OCI-M2 (cell line): ENCODE measurements around the gene CISD1.
A peak's percentile ranks its signal among the peaks of the same experiment; 100 is the strongest.
"Not testable (repeated sequence)": the region's sequence is repeated elsewhere in the genome, so short reads cannot be mapped to it uniquely, and the experiment has no call there.

Experiments used
- DNase-seq: peaks from one replicate; lab custom pipeline; 2025; ENCODE audit not compliant: unreplicated experiment; lab: John Stamatoyannopoulos, UW

Gene CISD1

DNA sequence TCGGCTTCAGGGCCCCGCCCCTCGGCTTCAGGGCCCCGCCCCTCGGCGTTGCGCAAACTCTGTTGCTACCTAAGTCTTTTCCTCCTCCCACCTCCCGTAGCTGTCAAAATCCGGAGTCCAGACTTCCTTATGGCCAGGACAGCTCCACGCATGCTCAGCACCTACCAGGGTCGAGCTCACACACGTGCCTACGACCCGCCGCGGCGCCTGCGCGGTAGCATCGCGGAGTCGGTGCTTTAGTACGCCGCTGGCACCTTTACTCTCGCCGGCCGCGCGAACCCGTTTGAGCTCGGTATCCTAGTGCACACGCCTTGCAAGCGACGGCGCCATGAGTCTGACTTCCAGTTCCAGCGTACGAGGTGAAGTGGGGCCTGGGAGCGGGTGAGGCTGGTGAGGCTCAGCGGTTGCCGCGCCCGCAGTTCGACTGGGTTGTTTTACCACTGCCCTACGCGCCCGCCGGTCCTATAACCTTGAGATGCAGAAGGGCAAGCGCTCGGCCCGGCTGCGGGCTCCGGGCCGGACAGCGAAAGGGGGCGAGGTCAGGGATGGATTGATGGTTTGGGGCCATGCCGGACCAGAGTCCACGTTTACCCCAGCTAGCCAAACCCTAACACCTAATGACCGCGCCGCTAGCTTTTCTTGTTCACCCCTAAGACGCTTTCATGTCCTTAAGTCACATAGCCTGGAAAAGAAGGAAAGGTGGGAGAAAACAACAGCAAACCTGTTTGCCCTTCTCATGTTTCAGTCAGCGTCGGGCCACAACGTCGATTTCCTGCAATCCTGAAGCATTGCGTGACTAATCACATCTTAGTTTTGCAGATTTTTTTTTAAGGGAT, at the start of gene CISD1:
Gene CISD1, plus strand, starts transcription at position 217 of the 836 bp plus-strand sequence. Its CDS starts 112 bp downstream, at position 329.
- peak; percentile 31 for DNase-seq

DNA sequence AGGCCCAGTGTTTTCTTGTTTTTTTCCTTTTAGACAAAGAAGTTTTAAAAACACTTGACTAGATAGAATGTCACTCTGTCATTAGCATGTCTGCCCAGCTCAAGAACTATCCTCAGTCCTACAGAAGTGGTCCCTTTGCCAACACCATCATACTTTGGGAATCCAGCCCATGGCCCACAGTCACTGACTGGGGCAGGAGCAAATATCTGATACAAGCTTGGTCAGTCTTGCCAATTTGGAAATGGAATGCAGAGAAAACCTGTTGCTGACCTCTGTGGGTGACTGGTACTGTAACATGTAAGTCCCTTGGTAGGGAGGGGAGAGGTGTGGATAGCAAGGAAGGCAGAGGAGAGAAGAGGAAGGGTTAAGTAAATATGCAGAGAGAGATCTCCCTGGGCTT, 49.1 kb upstream of the CISD1 start:
- DNase-seq, result no peak

DNA sequence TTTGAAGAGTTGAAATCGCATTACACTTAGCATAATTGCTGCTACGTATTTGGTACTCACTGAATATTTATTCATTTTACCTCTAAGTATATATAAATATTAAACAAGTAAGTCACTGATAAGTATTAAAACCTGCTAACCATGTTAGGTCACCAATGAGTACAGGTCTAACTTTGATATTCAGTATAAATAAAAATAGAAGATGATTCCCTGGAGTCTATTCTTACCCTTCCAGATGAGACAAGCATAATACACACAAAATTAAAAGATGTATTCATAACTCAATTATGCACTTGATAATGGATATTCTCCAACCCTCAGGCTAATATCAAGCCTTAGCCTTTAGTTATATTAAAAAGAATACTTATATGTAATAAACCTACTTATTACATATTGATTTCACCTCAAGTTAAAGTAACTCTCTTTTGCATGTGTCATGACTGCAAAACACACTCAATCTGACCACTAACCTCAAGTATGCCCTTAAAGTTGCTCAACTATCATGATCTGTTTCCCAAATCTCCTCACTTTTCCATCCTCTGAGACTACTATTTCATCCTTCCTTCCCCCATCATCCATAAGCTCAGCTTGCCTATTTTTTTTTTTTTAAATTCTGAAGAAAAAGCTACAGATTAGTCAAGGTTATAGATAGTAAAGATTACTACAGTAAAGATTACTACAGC, 48.1 kb upstream of the CISD1 start:
- DNase-seq, result no peak

DNA sequence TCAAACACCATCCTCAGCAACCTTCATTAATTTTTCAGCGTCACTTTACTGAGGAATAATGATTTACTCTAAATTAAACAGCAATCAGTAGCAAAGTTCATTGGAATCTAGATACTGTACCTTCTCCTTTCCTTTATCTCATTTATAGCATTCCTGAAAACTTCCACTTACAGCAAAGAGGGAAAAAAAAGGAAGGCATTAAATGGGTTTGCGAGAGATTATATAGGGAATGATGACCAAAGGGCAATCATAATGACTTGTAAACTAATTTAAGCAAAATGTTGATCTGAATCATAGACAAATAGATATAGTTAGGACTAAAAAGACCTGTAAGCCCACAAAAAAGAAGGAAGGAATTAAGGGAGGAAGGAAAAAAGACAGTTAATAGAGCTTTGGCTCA, 43.3 kb upstream of the CISD1 start:
- DNase-seq, result no peak

DNA sequence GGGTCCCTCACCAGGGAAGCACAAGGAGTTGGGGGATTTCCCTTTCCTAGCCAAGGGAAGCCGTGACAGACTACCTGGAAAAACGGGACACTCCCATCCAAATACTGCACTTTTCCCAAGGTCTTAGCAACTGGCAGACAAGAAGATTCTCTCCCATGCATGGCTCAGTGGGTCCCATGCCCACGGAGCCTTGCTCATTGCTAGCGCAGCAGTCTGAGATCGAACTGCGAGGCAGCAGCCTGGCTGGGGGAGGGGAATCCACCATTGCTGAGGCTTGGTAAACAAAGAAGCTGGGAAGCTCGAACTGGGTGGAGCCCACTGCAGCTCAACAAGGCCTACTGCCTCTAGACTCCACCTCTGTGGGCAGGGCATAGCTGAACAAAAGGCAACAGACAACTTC, 39.1 kb upstream of the CISD1 start:
- DNase-seq, result not testable (repeated sequence)

DNA sequence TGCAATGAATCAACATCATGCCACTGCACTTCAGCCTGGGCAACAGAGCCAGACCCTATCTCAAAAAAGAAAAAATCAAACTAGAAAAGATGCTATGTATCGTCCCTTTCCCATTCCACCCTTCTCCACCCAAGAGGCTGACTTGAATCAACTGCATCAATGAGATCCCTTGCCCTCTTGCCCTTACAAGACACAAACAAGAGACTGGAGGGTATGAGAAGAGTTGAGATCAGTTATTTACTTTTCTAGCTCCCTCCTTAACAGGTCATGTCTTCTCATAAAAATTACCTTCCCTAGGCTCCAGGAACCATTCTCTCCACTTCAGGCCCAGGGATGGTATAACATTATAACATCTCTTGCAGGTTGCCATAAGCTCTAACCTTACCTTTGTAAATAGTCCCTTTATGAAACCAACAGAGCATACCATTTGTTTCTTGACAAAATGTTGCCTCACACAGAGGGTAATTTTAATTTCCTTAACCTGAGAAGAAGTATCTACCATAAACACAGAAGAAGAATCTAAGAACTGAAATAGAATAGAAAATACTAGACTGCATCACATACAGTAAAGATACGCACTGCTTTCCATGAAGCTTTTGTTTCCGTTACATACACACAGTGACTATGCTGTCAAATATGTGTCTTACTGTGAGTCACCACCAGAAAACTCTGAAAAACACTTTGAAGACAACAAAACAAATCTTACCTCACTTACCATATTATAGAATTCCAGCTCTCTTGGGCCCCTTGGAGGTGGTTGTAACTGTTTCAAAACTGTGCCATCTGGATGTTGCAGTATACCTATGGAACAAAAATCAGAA, 31.7 kb upstream of the CISD1 start:
- DNase-seq, result no peak

DNA sequence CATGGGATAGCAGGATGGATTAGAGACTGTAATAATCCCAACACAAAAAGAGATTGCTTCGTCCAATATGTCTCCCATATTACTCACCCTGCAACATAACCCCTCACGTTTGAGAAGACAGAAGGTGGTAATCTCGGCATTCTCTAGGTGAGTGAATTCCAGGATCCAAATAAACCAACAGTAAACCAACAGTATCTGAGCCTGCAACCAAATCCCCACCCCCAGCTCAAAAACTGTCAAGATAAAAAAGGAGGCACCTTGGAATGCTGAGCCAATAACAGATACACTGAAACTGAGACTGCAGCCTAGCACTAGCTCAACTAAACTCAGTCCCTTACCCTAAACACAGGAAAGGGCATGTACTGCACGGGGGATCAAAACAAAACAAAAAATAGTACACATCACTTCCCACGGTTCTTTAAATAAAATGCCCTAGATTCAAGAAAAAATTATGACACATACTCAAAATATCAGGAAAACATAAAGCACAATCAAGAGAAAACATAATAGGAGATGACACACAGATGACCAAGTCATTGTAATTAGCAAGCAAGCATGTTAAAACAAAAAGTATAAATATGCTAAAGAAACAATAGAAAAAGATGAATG, 29.3 kb upstream of the CISD1 start:
- DNase-seq, result no peak

DNA sequence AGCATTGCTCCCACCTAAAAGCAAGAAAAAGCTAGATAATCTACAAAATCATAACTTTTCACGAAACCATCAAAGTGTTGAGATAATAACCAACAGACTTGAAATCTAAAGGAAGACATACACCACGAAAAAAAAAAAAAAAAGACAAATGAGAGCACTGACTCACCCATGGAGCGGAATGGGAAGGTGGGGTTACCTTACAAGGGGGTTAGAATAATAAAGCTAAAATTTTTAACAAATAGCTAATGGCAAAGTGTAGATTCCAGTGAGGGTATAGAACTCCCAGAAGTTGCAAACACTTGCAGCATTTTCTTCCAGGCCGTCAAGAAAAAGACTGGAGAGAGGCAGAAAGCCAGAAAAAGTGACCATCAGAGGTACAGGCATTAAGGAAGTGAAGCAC, 28.4 kb upstream of the CISD1 start:
- no peak for DNase-seq

DNA sequence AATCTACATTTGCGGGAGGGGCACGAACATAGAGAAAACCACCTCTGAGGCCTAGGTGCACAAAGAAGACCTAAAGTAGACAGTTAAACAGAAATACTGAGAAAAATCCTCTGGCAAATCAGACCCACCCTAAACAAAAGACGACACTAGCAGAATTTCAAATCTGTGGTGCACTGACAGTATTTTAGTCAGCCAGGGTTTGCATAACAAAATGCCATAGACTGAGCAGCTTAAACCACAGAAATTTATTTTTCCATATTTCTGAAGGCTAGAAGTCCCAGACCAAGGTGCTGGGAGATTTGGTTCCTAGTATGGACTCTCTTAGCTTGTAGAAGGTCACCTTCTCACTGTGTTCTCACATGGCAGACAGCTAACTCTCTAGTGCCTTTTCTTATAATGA, 27.6 kb upstream of the CISD1 start:
- no peak for DNase-seq

DNA sequence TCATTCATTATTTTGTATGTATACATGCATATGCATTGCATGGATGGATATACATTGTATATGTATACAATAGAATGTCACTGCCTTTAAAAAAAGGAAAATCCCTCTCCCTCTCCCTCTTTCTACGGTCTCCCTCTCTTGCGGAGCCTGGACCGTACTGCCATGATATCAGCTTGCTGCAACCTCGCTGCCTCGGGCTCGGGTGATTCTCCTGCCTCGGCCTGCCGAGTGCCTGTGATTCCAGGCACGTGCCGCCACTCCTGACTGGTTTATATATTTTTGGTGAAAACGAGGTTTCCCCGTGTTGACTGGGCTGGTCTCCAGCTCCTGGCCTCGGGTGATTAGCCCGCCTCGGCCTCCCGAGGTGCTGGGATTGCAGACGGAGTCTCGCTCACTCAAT, 25.7 kb upstream of the CISD1 start:
- DNase-seq, result no peak

DNA sequence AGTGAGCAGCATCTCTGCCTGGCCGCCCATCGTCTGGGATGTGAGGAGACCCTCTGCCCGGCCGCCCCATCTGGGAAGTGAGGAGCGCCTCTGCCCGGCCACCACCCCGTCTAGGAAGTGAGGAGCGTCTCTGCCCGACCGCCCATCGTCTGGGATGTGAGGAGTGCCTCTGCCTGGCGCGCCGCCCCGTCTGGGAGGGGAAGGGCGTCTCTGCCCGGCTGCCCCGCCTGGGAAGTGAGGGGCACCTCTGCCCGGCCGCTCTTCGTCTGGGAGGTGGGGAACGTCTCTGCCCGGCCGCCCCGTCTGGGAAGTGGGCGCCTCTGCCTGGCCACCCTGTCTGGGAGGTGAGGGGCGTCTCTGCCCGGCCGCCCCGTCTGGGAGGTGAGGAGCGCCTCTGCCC, 25.2 kb upstream of the CISD1 start:
- not testable (repeated sequence) for DNase-seq

DNA sequence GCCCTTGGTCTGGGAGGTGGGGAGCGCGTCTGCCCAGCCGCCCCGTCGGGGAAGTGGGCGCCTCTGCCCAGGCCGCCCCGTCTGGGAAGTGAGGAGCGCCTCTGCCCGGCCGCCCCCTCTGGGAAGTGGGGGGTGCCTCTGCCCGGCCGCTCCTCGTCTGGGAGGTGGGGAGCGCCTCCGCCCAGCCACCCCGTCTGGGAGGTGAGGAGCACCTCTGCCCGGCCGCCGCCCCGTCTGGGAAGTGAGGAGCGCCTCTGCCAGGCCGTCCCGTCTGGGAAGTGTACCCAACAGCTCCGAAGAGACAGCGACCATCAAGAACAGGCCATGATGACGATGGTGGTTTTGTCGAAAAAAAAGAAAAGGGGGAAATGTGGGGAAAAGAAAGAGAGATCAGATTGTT, 24.7 kb upstream of the CISD1 start:
- not testable (repeated sequence) for DNase-seq

DNA sequence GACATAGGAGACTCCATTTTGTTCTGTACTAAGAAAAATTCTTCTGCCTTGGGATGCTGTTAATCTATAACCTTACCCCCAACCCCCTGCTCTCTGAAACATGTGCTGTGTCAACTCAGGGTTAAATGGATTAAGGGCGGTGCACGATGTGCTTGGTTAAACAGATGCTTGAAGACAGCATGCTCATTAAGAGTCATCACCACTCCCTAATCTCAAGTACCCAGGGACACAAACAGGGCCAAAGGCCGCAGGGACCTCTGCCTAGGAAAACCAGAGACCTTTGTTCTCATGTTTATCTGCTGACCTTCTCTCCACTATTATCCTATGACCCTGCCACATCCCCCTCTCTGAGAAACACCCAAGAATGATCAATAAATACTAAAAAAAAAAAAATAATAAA, 24.3 kb upstream of the CISD1 start:
- not testable (repeated sequence) for DNase-seq

DNA sequence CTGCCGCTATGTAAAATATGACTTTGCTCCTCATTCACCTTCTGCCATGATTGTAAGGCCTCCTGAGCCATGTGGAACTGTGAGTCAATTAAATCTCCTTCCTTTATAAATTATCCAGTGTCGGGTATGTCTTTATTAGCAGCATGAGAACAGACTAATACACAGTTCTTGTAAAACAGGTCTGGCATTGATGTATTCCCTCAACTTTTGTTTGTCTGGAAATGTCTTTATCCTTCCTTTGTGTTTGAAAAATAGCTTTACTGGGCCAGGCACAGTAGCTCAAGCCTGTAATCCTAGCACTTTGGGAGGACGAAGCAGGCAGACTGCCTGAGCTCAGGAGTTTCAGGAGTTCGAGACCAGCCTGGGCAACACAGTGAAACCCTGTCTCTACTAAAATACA, 15.8 kb upstream of the CISD1 start:
- DNase-seq, result no peak

DNA sequence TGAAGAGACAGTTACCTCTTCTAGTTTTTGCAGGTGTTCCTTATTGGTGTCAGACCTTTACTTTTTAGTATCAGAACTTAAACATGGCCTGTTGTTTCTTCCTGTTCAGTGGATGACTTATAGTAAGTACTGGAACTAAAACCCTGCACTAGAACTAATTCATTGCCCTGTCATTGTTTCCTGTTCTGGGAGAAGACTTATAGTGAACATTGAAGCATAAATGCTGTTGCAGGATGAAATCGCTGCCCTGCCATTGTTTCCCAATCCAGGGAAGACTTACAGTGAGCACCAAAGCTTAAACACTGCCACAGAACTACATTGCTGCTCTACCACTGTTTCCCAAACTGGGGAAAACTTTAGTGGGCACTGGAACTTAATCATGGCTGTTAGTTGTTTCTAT, 14.3 kb upstream of the CISD1 start:
- no peak for DNase-seq

DNA sequence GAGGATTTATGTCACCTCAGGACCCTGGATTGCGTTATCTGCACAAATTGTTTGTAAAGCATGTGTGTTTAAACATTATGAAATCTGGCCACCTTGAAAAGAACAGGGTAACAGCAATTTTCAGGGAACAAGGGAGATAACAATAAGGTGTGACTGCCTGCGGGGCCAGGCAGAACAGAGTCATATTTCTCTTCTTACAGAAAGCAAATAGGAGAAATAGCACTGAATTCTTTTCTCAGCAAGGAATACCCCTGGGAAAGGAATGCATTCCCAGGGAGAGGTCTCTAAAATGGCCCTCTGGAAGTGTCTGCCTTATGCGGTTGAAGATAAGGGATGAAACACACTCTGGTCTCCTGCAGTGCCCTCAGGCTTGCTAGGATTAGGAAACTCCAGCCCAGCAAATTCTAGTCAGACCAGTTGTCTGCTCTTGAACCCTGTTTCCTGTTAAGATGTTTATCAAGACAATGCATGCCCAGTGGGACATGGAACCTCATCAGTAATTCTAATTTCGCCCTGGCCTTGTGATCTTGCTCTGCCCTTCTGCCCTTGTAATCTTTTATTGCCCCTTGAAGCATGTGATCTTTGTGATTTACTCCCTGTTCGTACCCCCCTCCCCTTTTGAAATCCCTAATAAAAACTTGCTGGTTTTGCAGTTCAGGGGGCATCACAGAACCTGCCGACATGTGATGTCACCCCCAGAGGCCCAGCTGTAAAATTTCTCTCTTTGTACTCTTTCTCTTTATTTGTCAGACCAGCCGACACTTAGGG, 12.8 kb upstream of the CISD1 start:
- not testable (repeated sequence) for DNase-seq

DNA sequence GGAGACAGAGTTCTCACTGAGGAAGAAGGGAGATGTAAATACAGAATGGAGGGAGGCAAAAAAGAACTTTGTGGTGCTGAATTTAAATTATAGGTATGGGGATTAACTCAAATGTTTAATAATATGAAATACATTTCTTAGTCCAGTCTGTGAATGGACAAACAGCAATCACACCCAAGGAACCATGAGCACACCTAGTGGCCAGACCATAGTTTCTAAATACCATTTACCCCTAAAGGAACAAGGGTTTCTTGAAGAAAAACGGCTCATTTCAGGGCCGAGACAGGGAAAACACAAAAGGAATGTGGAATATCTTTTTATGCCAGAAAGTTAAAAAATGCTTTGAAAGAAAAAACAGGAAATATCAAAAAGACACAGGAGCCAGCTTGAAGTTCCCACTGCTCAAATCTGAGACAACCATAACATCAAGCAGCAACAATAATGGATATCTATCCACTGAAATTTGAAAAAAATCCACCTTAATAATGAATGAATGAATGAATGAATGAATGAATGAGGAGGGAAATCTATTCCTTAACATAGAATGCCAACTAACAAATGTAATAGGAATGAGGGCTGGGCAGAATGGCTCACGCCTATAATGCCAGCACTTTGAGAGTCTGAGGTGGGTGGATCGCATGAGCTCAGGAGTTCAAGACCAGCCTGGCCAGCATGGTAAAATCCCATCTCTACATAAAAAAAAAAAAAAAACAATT, 9.8 kb upstream of the CISD1 start:
- no peak for DNase-seq

DNA sequence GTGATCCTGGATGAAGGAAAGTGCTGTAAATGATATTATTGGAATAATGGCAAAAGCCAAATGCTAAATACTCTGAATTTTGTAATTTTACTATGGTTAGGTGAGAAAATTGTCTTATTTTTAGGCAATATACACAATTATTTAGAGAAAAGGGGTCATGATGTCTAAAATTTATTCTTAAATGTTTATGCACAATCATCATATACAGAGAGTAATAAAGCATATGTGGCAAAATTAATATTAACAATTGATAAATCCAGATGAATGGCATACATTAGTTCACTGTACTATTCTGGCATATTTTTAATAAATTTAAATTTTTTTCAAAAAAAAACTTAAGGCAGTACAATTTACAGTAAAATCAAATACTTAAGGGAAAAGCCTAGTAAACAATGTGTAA, 8.6 kb upstream of the CISD1 start:
- DNase-seq, result no peak

DNA sequence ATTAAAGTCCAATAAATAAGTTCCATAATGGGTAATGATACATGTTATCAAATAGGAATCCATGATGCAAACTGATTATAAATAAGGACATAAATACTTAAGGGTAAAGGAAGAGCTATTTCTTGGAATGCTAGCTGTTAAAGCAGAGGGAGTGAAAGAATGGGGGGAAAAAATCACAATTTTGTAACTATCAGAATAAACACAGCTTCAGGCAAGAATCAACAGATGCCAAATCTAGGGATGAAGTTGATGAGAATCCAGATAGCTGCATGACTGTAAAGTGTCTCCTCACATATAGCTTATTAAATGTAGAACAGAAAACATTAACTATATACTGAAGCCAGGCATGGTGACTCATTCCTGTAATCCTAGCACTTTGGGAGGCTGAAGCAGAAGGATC, 6.2 kb upstream of the CISD1 start:
- DNase-seq, result no peak

DNA sequence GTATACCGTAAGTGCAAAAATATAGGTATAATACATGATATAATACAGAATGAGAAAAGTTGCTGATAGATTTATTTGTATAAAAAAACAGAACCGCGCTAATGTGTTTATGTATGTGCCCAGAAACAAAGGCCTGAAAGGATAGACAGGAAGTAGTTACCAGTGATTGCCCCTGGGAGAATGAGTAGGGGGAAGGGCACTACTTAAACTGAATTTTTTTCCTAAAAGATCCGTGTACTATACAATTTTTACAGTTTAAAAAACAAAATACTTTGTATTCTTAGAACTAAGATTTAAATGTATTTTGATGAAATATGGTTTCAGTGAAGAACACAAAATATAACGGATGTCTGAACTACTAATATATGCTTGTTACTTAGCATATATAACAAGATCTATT, 4.2 kb upstream of the CISD1 start:
- no peak for DNase-seq
